DND-41 (cell line): Measurements from ENCODE around the gene TRIM34.
A peak's percentile ranks its signal among the peaks of the same experiment; 100 is the strongest.
"Not testable (repeated sequence)": the region's sequence is repeated elsewhere in the genome, so short reads cannot be mapped to it uniquely, and the experiment has no call there.

Experiments
- ATAC-seq: fragments of 200-7000 bp; cut with Tn5 transposase; 3 replicates; pipeline ENCODE4 v1.9.1; 2021; ENCODE audit warnings: low read depth; ENCODE audit not compliant: insufficient read depth
- DNase-seq: peaks from one replicate; pipeline ENCODE4 v3.0.0-alpha.2; 2020
- H2AFZ ChIP-seq: 2 replicates; pipeline ENCODE4 v1.6.0; 2012; ENCODE audit warnings: low read depth, low read length
- H3K27ac ChIP-seq: 2 replicates; pipeline ENCODE4 v1.5.1; 2012; ENCODE audit warnings: low read length, inconsistent platforms
- H3K27me3 ChIP-seq: fragments of 200-600 bp; sonication (generic); 2 replicates; pipeline ENCODE4 v1.6.0; 2012; ENCODE audit warnings: low read length, mild to moderate bottlenecking, inconsistent platforms; ENCODE audit not compliant: insufficient read depth, poor library complexity
- H3K36me3 ChIP-seq: 2 replicates; pipeline ENCODE4 v1.5.1; 2012; ENCODE audit warnings: low read length, inconsistent platforms; ENCODE audit not compliant: insufficient read depth
- H3K4me1 ChIP-seq: 2 replicates; pipeline ENCODE4 v1.5.1; 2012; ENCODE audit warnings: mild to moderate bottlenecking, low read length; ENCODE audit not compliant: insufficient read depth
- H3K4me2 ChIP-seq: 2 replicates; pipeline ENCODE4 v1.6.0; 2012; ENCODE audit warnings: mild to moderate bottlenecking, moderate library complexity, low read length, inconsistent platforms; ENCODE audit not compliant: insufficient read depth
- H3K4me3 ChIP-seq, 2 experiments: fragments of 200-600 bp in 1 of 2; shearing (Covaris generic) in 1 of 2; 2 replicates each; pipeline ENCODE4 v1.5.1; 2012 to 2016; ENCODE audit warnings: inconsistent platforms in 2 of 2, low read length in 2 of 2, mild to moderate bottlenecking in 2 of 2, low read depth in 1 of 2, moderate library complexity in 1 of 2
- H3K79me2 ChIP-seq: 2 replicates; pipeline ENCODE4 v1.6.0; 2012; ENCODE audit warnings: low read length, inconsistent platforms; ENCODE audit not compliant: insufficient read depth
- H3K9ac ChIP-seq: 2 replicates; pipeline ENCODE4 v1.6.0; 2012; ENCODE audit warnings: low read depth, mild to moderate bottlenecking, inconsistent platforms, low read length, moderate library complexity
- H3K9me3 ChIP-seq: 2 replicates; pipeline ENCODE4 v1.5.1; 2012; ENCODE audit warnings: low read length, moderate library complexity, mild to moderate bottlenecking, inconsistent platforms; ENCODE audit not compliant: insufficient read depth, severe bottlenecking
- H4K20me1 ChIP-seq: 2 replicates; pipeline ENCODE4 v1.6.0; 2012; ENCODE audit warnings: low read length; ENCODE audit not compliant: insufficient read depth
- CTCF ChIP-seq: IDR thresholded peaks from 2 replicates; pipeline ENCODE4 v1.5.1; 2012; ENCODE audit warnings: borderline replicate concordance, low read length, moderate library complexity, mild to moderate bottlenecking; ENCODE audit not compliant: poor library complexity, severe bottlenecking; ENCODE audit errors: extremely low read depth
- EZH2 ChIP-seq: IDR thresholded peaks from 3 replicates; pipeline ENCODE4 v1.6.1; 2012; ENCODE audit warnings: borderline replicate concordance, low read depth, mild to moderate bottlenecking, moderate library complexity, low read length, inconsistent platforms; ENCODE audit not compliant: severe bottlenecking

The TRIM34 gene

GRCh38 chr11:5689551-5689983, 64.8 kb downstream of the TRIM34 start, which contains the start of gene TRIM22:
Gene TRIM22, plus strand, starts transcription at chr11:5689790. Its CDS starts 6,443 bp downstream, at chr11:5696233.
- peak within 1 kb of the TSS; percentile 62 for H3K9ac ChIP-seq

GRCh38 chr11:5690216-5690615, 65.4 kb downstream of the TRIM34 start:
- H3K27ac ChIP-seq: peak overlapping the region; percentile 87
- H3K4me3 ChIP-seq: peak overlapping the region; percentile 25 to 60
- peak; percentile 15 for ATAC-seq

More at GRCh38 chr11:5689551-5689983, 64.8 kb downstream of the TRIM34 start, which contains the start of gene TRIM22:
- peaks cover 36% of the 10 kb centered on the region for H3K79me2 ChIP-seq
- DNase-seq: peak; percentile 74
- no peak for TF ChIP-seq EZH2
- TF ChIP-seq CTCF: no peak
- H3K4me3 ChIP-seq: peak within 1 kb of the TSS; percentile 25 to 60
- H3K36me3 ChIP-seq: no peaks in the 10 kb centered on the region
- peak within 1 kb of the TSS; percentile 69 for H2AFZ ChIP-seq
- H4K20me1 ChIP-seq: no peaks in the 10 kb centered on the region
- no peaks in the 10 kb centered on the region for H3K9me3 ChIP-seq
- peaks cover 47% of the 10 kb centered on the region for H3K4me1 ChIP-seq
- peak; percentile 79 for ATAC-seq
- peak within 1 kb of the TSS; percentile 74 for H3K4me2 ChIP-seq
- no peaks in the 10 kb centered on the region for H3K27me3 ChIP-seq
- peak within 1 kb of the TSS; percentile 87 for H3K27ac ChIP-seq

GRCh38 chr11:5690736-5691135, 65.9 kb downstream of the TRIM34 start:
- Histone ChIP-seq H3K4me2 (peak overlapping the region; percentile 74), H3K9ac (peak overlapping the region; percentile 62), H3K79me2 (peaks cover 36% of the 10 kb centered on the region), H3K4me1 (peaks cover 39% of the 10 kb centered on the region), H4K20me1 (no peaks in the 10 kb centered on the region), H3K27me3 (no peaks in the 10 kb centered on the region), H3K9me3 (no peaks in the 10 kb centered on the region), H3K4me3 (peak overlapping the region; percentile 25 to 60), H3K36me3 (no peaks in the 10 kb centered on the region), H3K27ac (peak overlapping the region; percentile 87), H2AFZ (peak overlapping the region; percentile 69)
- ATAC-seq (peak; percentile 20; the same call in 1 of the 3 replicates), DNase-seq (no peak)
- no peak for TF ChIP-seq EZH2
- TF ChIP-seq CTCF: no peak

More at GRCh38 chr11:5690216-5690615, 65.4 kb downstream of the TRIM34 start:
- Histone ChIP-seq H3K9ac (peak overlapping the region; percentile 62), H3K36me3 (no peaks in the 10 kb centered on the region), H3K9me3 (no peaks in the 10 kb centered on the region), H3K4me1 (peaks cover 42% of the 10 kb centered on the region), H3K27me3 (no peaks in the 10 kb centered on the region), H3K79me2 (peaks cover 36% of the 10 kb centered on the region), H3K4me2 (peak overlapping the region; percentile 74), H2AFZ (peak overlapping the region; percentile 69), H4K20me1 (no peaks in the 10 kb centered on the region)
- no peak for TF ChIP-seq EZH2
- no peak for TF ChIP-seq CTCF
- DNase-seq: no peak

GRCh38 chr11:5691238-5691963, 66.6 kb downstream of the TRIM34 start:
- peak overlapping the region; percentile 69 for H2AFZ ChIP-seq
- not testable (repeated sequence) for H3K27me3 ChIP-seq, DNase-seq, H3K36me3 ChIP-seq, ATAC-seq, H4K20me1 ChIP-seq, H3K9me3 ChIP-seq
- H3K4me3 ChIP-seq: peak overlapping the region; percentile 25 to 60; a peak in 3 of 4 replicates
- peaks cover 39% of the 10 kb centered on the region for H3K4me1 ChIP-seq
- peak overlapping the region; percentile 74 for H3K4me2 ChIP-seq
- H3K9ac ChIP-seq: peak overlapping the region; percentile 62
- peak overlapping the region; percentile 87 for H3K27ac ChIP-seq
- H3K79me2 ChIP-seq: peaks cover 36% of the 10 kb centered on the region
